Ovary (tissue), 9 donors: ENCODE data around the gene FERMT2. TPM values are rescaled to one million over a fixed set of nuclear protein-coding genes. Genes with fewer than 3 reads are reported as not detected.

Experiments
- DNase-seq, 5 donors: peaks; one replicate each; pipeline ENCODE4 v3.0.0-alpha.2; 2019 to 2020
- H3K27ac ChIP-seq, 2 donors: fragments of 200-600 bp; one replicate each; pipeline versions ENCODE4 v1.5.1 to v1.8.0; 2019 to 2022
- H3K27me3 ChIP-seq: fragments of 200-600 bp; one replicate; pipeline ENCODE4 v1.8.0; 2022
- H3K36me3 ChIP-seq: fragments of 200-600 bp; sonication (generic); one replicate; pipeline ENCODE4 v1.5.1; 2019
- H3K4me1 ChIP-seq: one replicate; pipeline ENCODE4 v1.8.1; 2013; ENCODE audit warnings: mild to moderate bottlenecking, moderate library complexity; ENCODE audit not compliant: insufficient read depth
- H3K4me3 ChIP-seq: fragments of 200-600 bp; sonication (generic); one replicate; pipeline ENCODE4 v1.5.1; 2017
- H3K9me3 ChIP-seq, 2 donors: fragments of 200-600 bp in 1 of 2; sonication (generic) in 1 of 2; one replicate each; pipeline versions ENCODE4 v1.5.1 to v1.8.1; 2013 to 2019; ENCODE audit warnings: mild to moderate bottlenecking in 1 of 2, moderate library complexity in 1 of 2
- EP300 ChIP-seq: sonication (generic); formaldehyde crosslinking; IDR thresholded peaks from one replicate; pipeline ENCODE4 v1.6.1; 2017; ENCODE audit warnings: antibody characterized with exemption
- POLR2A ChIP-seq: fragments of 450-650 bp; IDR thresholded peaks from one replicate; pipeline ENCODE4 v1.6.1; 2017; ENCODE audit warnings: antibody characterized with exemption, mild to moderate bottlenecking, moderate library complexity
- WGBS, 3 donors: extraction: QIAGEN DNeasy Blood & Tissue Kit in 1 of 3; methylation state at CpG; one replicate each; pipeline versions ENCODE4 v1.1.5 to v1.1.7; 2013 to 2017; 5-methylcytosine and 5-hydroxymethylcytosine counted together
- intact Hi-C, 4 donors: fragments of 100-400 bp; cut with DNase I; formaldehyde crosslinking; loops; one replicate each; pipeline versions ENCODE4 v1.11.0 to v1.15.1; 2022 to 2023
- polyA plus RNA-seq, 2 donors: library from polyadenylated mRNA; stranded (reverse); fragments of 200-250 nt in 1 of 2; fragments of 350-450 nt in 1 of 2; fragmentation: Illumina TruSeq in 1 of 2; extraction: RNeasy Lipid Tissue Mini Kit (QIAGEN cat#74804) in 1 of 2; gene quantifications; one replicate each; pipeline ENCODE4 v1.2.3, GENCODE V29; 2013 to 2014
- total RNA-seq, 7 donors: library from RNA; depleted of rRNA in 2 of 7; stranded (reverse); fragments of >200 nt in 2 of 7; fragmentation: NEBNext Ultra II Directional in 3 of 7; extraction: Animal tissue kit (Norgen Biotek cat#: 25700) in 3 of 7; gene quantifications; one replicate each; pipeline versions ENCODE4 v1.1.0 to v1.2.4, GENCODE V29; 2016 to 2023
- TF ChIP-seq, protein P1 (sequence below), 3 donors: fragments of 450-650 bp in 2 of 3; fragments of 200-600 bp in 1 of 3; IDR thresholded peaks; one replicate each; pipeline versions ENCODE4 v1.5.1 to v1.8.0; 2016 to 2022; ENCODE audit warnings: antibody characterized with exemption in 3 of 3, mild to moderate bottlenecking in 1 of 3
- donor health status: DM: no; HTN: no; CAD: no; lungs with moderate emphysema.
- donor health status: DM: no; HTN: no; CAD: no.
- donor health status: Bipolar disorder and iron deficiency.
- donor health status: DM: yes; HTN: yes; CAD: no.
- donor health status: DM: no; HTN: no; CAD: no.
- donor health status: DM: yes; HTN: yes; CAD: no.

The FERMT2 gene
- total and polyA plus RNA-seq, 9 donors = 64.3 to 138 (median 98.4) TPM

- Histone ChIP-seq H3K27ac (no peak overlapping the region), H3K36me3 (no peaks in the 10 kb centered on the region), H3K9me3 (no peaks in the 10 kb centered on the region), H3K4me3 (no peak overlapping the region), H3K4me1 (no peaks in the 10 kb centered on the region), H3K27me3 (no peaks in the 10 kb centered on the region)
- DNase-seq = no peak
- no peak for TF ChIP-seq EP300
- TF ChIP-seq, protein P1, sequence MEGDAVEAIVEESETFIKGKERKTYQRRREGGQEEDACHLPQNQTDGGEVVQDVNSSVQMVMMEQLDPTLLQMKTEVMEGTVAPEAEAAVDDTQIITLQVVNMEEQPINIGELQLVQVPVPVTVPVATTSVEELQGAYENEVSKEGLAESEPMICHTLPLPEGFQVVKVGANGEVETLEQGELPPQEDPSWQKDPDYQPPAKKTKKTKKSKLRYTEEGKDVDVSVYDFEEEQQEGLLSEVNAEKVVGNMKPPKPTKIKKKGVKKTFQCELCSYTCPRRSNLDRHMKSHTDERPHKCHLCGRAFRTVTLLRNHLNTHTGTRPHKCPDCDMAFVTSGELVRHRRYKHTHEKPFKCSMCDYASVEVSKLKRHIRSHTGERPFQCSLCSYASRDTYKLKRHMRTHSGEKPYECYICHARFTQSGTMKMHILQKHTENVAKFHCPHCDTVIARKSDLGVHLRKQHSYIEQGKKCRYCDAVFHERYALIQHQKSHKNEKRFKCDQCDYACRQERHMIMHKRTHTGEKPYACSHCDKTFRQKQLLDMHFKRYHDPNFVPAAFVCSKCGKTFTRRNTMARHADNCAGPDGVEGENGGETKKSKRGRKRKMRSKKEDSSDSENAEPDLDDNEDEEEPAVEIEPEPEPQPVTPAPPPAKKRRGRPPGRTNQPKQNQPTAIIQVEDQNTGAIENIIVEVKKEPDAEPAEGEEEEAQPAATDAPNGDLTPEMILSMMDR (IDR thresholded peaks at IDR 0.05) = no peak
- TF ChIP-seq POLR2A = no peak
- 94 to 96% (median 95%) methylated on average over 9 of the region's 9 CpGs for WGBS, 3 donors
- intact Hi-C loops = no loop called here
Observed at GRCh38 chr14:52836063-52836462, 114.8 kb downstream of the FERMT2 start.

DNA sequence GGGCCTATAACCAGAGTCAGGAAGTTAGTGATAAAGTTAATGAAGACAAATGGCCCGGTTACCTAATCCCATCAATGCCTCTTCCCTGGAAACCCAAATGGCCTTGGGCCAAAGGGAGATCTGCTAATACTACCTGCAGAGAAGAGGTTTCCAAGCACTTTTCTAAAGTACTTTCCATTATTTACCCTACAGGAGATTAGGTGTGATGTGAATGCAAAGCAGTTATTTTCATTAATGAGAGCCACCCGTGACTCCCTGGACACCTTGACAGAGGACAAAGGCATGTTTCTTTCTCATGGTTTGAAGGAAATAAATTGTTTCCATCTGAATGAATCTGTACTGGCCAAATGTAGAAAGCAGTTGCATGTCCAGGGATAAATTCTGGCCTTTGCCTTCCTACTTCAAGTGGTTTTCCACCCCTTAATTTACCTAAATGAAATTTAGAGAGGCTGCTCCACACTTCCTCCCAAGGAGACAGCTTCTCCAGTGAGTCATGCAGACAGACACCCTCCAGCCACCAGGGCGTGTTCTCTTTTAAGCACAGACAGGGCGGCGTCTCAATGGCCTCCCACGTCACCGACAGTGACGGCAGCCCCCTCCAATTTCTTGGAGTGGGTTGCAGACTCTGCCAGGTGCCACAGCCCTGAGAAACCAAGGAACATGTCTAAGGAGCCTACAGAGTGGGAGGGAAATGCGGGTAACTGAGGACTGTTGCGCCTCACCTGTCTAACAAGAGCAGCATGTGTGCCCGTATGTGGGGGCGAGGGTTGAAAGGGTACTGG is 115.5 kb downstream of the FERMT2 start:
- H3K4me3 ChIP-seq = no peak overlapping the region
- H3K27me3 ChIP-seq = no peaks in the 10 kb centered on the region
- H3K9me3 ChIP-seq = no peaks in the 10 kb centered on the region
- TF ChIP-seq, protein P1 (IDR thresholded peaks at IDR 0.05) = no peak
- TF ChIP-seq POLR2A (no peak), EP300 (no peak)
- 89 to 93% (median 90%) methylated on average over 12 of the region's 12 CpGs for WGBS, 3 donors
- DNase-seq = no peak
- no peak overlapping the region for H3K27ac ChIP-seq
- H3K4me1 ChIP-seq = no peaks in the 10 kb centered on the region
- intact Hi-C loops = no loop called here
- no peaks in the 10 kb centered on the region for H3K36me3 ChIP-seq

DNA sequence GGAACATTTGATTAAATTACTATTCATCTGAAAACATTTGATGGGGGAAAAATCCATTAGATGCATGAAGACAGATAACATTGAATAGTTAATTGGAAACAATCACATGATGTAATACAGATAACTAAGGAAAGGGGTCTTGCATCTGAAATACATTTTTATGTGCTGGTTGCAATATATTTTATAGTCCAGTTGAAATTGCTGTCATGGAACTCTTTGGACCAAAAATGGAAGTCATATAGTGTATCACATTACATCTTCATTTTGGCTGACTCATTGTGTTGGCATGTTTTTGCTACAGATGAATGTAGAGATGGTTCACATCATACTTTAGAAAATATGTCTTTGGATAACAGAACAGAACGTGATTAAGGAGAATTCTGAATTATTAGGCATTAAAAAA is 116.4 kb downstream of the FERMT2 start:
- 11 to 26% (median 22%) methylated on average over 1 of the region's 1 CpG for WGBS, 3 donors
- intact Hi-C loops = no loop called here
- H3K4me3 ChIP-seq = no peak overlapping the region
- no peaks in the 10 kb centered on the region for H3K36me3 ChIP-seq
- TF ChIP-seq EP300 = no peak
- TF ChIP-seq, protein P1 (IDR thresholded peaks at IDR 0.05) = no peak
- no peak for TF ChIP-seq POLR2A
- H3K4me1 ChIP-seq = no peaks in the 10 kb centered on the region
- H3K27me3 ChIP-seq = no peaks in the 10 kb centered on the region
- no peak for DNase-seq
- no peak overlapping the region for H3K27ac ChIP-seq
- H3K9me3 ChIP-seq = no peaks in the 10 kb centered on the region

DNA sequence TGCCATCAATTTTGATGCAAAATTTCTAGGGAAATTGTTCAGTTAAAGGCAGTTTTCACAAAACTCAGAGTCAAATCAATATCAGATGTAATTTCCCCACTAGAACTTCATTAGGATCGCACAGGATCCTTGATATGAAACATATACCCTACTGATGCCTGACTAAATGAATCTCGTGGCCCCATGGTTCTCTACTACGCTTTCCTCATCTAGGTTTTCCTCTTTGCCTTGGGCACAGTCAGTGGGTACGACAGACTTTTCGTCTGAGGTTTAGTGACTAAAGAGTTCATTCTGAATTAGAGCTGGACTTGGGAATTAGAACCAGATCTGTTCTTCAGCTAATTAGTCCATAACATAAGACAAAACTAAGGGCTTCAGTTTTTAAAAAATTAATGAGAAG is 117.0 kb downstream of the FERMT2 start:
- TF ChIP-seq, protein P1 (IDR thresholded peaks at IDR 0.05) = no peak
- TF ChIP-seq EP300 = no peak
- no peak for TF ChIP-seq POLR2A
- Histone ChIP-seq H3K4me1 (no peaks in the 10 kb centered on the region), H3K4me3 (no peak overlapping the region), H3K27ac (no peak overlapping the region), H3K9me3 (no peaks in the 10 kb centered on the region), H3K36me3 (no peaks in the 10 kb centered on the region), H3K27me3 (no peaks in the 10 kb centered on the region)
- 94 to 97% (median 95%) methylated on average over 5 of the region's 5 CpGs for WGBS, 3 donors
- no peak for DNase-seq
- intact Hi-C loops = no loop called here
